Kidney epithelial cell (primary cell): ENCODE data around the gene CHTF18. TPM values are rescaled to one million over a fixed set of nuclear protein-coding genes. Genes with fewer than 3 reads are reported as not detected.
A peak's percentile ranks its signal among the peaks of the same experiment; 100 is the strongest.

ENCODE experiments used
- DNase-seq: peaks from one replicate; pipeline ENCODE4 v3.0.0-alpha.2; 2010; ENCODE audit warnings: low read depth
- H3K27me3 ChIP-seq: 2 replicates; pipeline ENCODE4 v1.6.0; 2011; ENCODE audit warnings: low read length; ENCODE audit not compliant: control insufficient read depth, insufficient read depth
- H3K36me3 ChIP-seq: 2 replicates; pipeline ENCODE4 v1.5.1; 2011; ENCODE audit warnings: low read length; ENCODE audit not compliant: control insufficient read depth, insufficient read depth
- H3K4me3 ChIP-seq: 2 replicates; pipeline ENCODE4 v1.5.1; 2011; ENCODE audit warnings: low read depth, mild to moderate bottlenecking, control low read depth, low read length
- CTCF ChIP-seq: IDR thresholded peaks from 2 replicates; pipeline ENCODE4 v1.5.1; 2011; ENCODE audit warnings: mild to moderate bottlenecking, moderate library complexity, low read length, control low read depth, inconsistent platforms; ENCODE audit not compliant: insufficient read depth, poor library complexity, severe bottlenecking
- total RNA-seq: library from RNA; depleted of rRNA; stranded (reverse); fragments of >200 nt; gene quantifications from 2 replicates; pipeline ENCODE4 v1.2.3, GENCODE V29; 2015

Gene CHTF18
- total RNA-seq, 1 donor from 2014 or later: 23.9 TPM

DNA sequence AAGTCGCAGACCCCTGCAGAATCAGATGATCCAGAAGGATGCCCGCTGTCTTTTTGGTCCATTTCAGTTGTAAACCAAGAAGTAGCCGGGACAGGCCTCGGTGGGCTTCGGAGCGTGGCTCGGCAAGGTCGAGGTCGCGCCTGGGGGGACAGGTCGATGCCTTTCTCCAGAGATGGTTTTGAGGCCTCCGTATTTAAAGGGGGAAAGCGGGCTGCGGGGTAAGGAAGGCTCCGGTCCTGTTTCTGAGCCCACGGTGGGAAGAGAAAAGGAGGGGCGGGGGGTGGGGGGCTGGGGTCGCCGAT lies 19.6 kb downstream of the CHTF18 start:
- no peak for DNase-seq
- Histone ChIP-seq H3K27me3 (peaks cover 22% of the 10 kb centered on the region), H3K4me3 (peak overlapping the region; percentile 75), H3K36me3 (no peaks in the 10 kb centered on the region)
- TF ChIP-seq CTCF: no peak

GRCh38 chr16:813204-813915 lies 24.9 kb downstream of the CHTF18 start:
- no peaks in the 10 kb centered on the region for H3K36me3 ChIP-seq
- H3K4me3 ChIP-seq: no peak overlapping the region
- H3K27me3 ChIP-seq: peaks cover 38% of the 10 kb centered on the region
- peak; percentile 60 for TF ChIP-seq CTCF
- DNase-seq: no peak

- H3K4me3 ChIP-seq: no peak overlapping the region
- no peak for DNase-seq
Observed at GRCh38 chr16:813916-814412, 25.5 kb downstream of the CHTF18 start.

DNA sequence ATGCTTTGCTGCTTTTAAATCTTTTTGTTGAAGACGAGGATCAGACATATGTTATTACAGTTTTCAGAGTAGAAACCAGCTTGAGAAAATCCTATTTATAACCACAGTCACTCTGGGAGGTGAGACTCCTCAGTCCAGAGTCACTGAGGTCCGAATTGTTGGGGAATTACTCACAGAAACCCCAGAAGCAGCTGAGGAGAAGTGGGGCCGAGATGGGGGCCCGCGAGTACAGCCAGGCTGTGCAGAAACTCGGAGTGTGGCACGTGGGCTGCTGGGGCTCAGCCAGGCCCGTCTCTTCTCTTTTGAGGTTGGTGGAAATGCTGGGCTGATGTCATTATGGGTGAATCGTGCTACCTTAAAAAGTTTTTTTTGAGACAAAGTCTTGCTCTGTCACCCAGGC lies 26.6 kb downstream of the CHTF18 start:
- DNase-seq: no peak
- no peaks in the 10 kb centered on the region for H3K36me3 ChIP-seq
- TF ChIP-seq CTCF: no peak
- no peak overlapping the region for H3K4me3 ChIP-seq
- H3K27me3 ChIP-seq: peaks cover 41% of the 10 kb centered on the region

More at GRCh38 chr16:813916-814412, 25.5 kb downstream of the CHTF18 start:
- Histone ChIP-seq H3K27me3 (peaks cover 41% of the 10 kb centered on the region), H3K36me3 (no peaks in the 10 kb centered on the region)
- no peak for TF ChIP-seq CTCF

- DNase-seq: no peak
- H3K4me3 ChIP-seq: no peak overlapping the region
- H3K27me3 ChIP-seq: peaks cover 41% of the 10 kb centered on the region
- no peak for TF ChIP-seq CTCF
- H3K36me3 ChIP-seq: no peaks in the 10 kb centered on the region
Observed at GRCh38 chr16:815861-816260, 27.4 kb downstream of the CHTF18 start.
